ENCODE measurements around the gene TEX35.

The TEX35 gene

DNA sequence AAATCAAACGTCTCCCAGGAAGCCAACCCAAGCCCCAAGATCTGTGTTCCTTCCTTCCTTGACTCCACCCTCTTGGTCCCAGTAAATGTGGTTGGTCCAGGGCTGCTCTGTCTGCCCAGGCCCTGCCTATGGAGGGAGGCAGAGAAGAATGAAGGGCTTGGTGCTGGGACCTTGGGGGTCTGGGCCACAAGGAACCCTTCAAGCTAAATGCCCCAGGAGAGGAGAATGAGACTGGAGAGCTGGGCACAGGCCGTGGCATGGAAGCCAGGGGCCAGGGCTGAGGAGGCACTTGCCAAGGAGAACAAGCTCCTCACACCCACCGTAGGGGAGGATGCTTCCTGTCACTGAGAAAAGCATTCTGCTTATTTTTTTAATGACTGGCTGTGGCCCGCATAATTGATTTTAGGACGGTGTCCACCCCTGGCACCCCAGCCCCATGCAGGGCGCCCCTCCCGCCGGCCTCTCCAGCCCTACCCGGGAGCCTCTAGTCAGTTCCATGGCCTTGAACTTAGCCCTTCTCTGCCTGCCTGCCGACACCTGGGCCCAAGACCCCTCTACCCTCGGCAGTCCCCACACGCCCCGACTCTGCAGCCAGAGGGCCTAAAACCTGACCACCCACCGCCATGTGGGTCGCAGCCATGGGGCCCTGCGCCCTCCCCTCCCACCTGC, 17.0 kb upstream of the TEX35 start:
- ChIA-PET CTCF (interaction anchor here (0.5 kb wide), 1 partner anchor 115 kb away, joined by 4 read pairs; no protein-coding TSS in a partner anchor), POLR2A (interaction anchor here (1.4 kb wide), 1 partner anchor 25 kb away, joined by 4 read pairs; no protein-coding TSS in a partner anchor)
- no peaks in the 10 kb centered on the region for H3K36me3 ChIP-seq (ENCODE audit: control insufficient read depth in 2 of 2, insufficient read depth in 1 of 2, low read length in 2 of 2)
- no peak overlapping the region for H3K27ac ChIP-seq (ENCODE audit: extremely low read depth, low read depth, low read length)
- no peaks in the 10 kb centered on the region for H3K4me1 ChIP-seq (ENCODE audit: control insufficient read depth, insufficient read depth, low read length)
- no peak overlapping the region for H3K4me3 ChIP-seq (ENCODE audit: low read depth, low read length)
- no peaks in the 10 kb centered on the region for H3K9me3 ChIP-seq (ENCODE audit: control insufficient read depth, insufficient read depth, low read depth, low read length)
- TF ChIP-seq YY1 (tag by site-specific recombination; IDR thresholded peaks at IDR 0.05) (no peak), ZNF830 (tag by site-specific recombination; IDR thresholded peaks at IDR 0.05; ENCODE audit: low read depth) (no peak), ZNF221 (tag by site-specific recombination; IDR thresholded peaks at IDR 0.05; ENCODE audit: borderline replicate concordance) (no peak), ZNF530 (tag by site-specific recombination; IDR thresholded peaks at IDR 0.05; ENCODE audit: low read depth) (no peak)

DNA sequence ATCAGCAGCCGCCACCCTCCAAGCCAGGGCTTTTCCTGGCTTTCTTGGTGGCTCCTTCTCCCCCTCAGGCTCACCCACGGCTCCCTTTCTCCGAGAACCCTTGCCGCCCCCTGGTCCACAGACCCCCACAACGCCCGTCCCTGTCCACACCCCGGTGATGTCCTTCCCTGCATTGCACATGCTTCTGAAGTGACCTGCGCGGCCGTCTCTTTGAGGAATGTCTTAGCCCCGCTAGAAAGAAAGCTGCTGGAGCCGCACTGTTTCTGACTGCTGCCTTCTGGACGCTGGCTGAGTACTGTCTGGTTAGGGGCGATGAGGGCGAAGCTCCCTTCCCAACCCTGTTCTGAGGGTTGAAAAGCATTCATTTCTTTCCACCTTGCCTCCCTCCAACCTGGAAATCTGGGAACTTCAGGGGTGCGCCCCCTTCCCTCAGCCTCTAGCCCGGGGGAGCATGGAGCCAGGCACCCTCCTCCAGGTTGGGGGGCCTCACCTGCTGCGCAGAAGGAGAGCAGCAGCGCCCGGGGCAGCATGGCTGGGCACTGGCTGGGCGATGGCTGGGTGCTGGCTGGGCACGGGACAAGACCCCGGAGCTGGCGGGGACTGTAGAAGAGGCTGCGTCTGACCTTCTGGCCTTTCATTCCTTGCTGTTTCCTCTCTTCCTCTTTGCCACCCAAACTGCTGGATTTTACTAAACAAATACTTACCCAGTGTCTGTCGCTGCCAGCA, 16.3 kb upstream of the TEX35 start, which contains the start of gene CLEC20A:
Gene CLEC20A (minus strand): TSS at position 555 of the 726 bp plus-strand sequence. CDS start 25 bp downstream, at position 530.
- TF ChIP-seq, protein P1, sequence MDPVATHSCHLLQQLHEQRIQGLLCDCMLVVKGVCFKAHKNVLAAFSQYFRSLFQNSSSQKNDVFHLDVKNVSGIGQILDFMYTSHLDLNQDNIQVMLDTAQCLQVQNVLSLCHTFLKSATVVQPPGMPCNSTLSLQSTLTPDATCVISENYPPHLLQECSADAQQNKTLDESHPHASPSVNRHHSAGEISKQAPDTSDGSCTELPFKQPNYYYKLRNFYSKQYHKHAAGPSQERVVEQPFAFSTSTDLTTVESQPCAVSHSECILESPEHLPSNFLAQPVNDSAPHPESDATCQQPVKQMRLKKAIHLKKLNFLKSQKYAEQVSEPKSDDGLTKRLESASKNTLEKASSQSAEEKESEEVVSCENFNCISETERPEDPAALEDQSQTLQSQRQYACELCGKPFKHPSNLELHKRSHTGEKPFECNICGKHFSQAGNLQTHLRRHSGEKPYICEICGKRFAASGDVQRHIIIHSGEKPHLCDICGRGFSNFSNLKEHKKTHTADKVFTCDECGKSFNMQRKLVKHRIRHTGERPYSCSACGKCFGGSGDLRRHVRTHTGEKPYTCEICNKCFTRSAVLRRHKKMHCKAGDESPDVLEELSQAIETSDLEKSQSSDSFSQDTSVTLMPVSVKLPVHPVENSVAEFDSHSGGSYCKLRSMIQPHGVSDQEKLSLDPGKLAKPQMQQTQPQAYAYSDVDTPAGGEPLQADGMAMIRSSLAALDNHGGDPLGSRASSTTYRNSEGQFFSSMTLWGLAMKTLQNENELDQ (tag by site-specific recombination; IDR thresholded peaks at IDR 0.05; ENCODE audit: low read depth), result no peak
- TF ChIP-seq, protein P2, sequence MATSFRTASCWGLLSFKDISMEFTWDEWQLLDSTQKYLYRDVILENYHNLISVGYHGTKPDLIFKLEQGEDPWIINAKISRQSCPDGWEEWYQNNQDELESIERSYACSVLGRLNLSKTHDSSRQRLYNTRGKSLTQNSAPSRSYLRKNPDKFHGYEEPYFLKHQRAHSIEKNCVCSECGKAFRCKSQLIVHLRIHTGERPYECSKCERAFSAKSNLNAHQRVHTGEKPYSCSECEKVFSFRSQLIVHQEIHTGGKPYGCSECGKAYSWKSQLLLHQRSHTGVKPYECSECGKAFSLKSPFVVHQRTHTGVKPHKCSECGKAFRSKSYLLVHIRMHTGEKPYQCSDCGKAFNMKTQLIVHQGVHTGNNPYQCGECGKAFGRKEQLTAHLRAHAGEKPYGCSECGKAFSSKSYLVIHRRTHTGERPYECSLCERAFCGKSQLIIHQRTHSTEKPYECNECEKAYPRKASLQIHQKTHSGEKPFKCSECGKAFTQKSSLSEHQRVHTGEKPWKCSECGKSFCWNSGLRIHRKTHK (tag by site-specific recombination; IDR thresholded peaks at IDR 0.05), result no peak
- TF ChIP-seq ZNF626 (tag by site-specific recombination; IDR thresholded peaks at IDR 0.05) (no peak), IKZF3 (tag by site-specific recombination; IDR thresholded peaks at IDR 0.05) (no peak)
- TF ChIP-seq, protein P3, sequence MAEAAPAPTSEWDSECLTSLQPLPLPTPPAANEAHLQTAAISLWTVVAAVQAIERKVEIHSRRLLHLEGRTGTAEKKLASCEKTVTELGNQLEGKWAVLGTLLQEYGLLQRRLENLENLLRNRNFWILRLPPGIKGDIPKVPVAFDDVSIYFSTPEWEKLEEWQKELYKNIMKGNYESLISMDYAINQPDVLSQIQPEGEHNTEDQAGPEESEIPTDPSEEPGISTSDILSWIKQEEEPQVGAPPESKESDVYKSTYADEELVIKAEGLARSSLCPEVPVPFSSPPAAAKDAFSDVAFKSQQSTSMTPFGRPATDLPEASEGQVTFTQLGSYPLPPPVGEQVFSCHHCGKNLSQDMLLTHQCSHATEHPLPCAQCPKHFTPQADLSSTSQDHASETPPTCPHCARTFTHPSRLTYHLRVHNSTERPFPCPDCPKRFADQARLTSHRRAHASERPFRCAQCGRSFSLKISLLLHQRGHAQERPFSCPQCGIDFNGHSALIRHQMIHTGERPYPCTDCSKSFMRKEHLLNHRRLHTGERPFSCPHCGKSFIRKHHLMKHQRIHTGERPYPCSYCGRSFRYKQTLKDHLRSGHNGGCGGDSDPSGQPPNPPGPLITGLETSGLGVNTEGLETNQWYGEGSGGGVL (tag by site-specific recombination; IDR thresholded peaks at IDR 0.05), result no peak
- no peaks in the 10 kb centered on the region for H3K4me1 ChIP-seq (ENCODE audit: control insufficient read depth, insufficient read depth, low read length)
- ChIA-PET CTCF (interaction anchor here (0.5 kb wide), 1 partner anchor 114 kb away, joined by 4 read pairs; no protein-coding TSS in a partner anchor), POLR2A (no interaction called here)
- H3K9me3 ChIP-seq (ENCODE audit: control insufficient read depth, insufficient read depth, low read depth, low read length), result no peaks in the 10 kb centered on the region
- no peak within 1 kb of the TSS for H3K27ac ChIP-seq (ENCODE audit: extremely low read depth, low read depth, low read length)
- H3K4me3 ChIP-seq (ENCODE audit: low read depth, low read length), result no peak within 1 kb of the TSS
- no peaks in the 10 kb centered on the region for H3K36me3 ChIP-seq (ENCODE audit: control insufficient read depth in 2 of 2, insufficient read depth in 1 of 2, low read length in 2 of 2)

DNA sequence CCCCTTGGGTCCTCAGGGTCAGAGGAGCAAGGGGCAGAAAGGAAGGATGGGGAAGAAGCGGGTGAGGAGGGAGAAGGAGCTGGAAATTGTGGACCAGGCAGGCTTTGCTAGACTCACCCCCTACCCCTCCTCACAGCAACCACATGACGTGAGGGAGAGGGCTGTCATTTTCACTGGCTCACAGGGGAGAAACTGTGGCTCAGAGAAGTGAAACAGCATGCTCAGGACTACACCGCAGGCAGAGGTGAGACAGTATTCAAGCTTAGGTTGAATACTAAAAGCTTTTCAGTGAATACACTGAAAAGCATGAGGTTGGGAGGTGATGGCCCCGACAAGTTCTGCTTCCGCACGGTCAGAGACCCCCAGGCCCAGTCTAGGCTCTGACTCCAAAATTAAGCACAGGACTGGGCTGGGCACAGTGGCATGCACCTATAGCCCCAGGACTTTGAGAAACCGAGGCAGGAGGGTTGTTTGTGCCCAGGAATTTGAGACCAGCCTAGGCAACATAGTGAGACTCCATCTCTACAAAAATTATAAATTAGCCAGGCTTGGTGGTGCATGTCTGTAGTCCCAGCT, 14.9 kb upstream of the TEX35 start:
- H3K27ac ChIP-seq (ENCODE audit: extremely low read depth, low read depth, low read length), result no peak overlapping the region
- ChIA-PET POLR2A (interaction anchor here (0.9 kb wide), 1 partner anchor 187 kb away, joined by 3 read pairs; no protein-coding TSS in a partner anchor), CTCF (no interaction called here)
- TF ChIP-seq ZNF707 (tag by site-specific recombination; IDR thresholded peaks at IDR 0.05) (no peak), ZNF510 (tag by site-specific recombination; IDR thresholded peaks at IDR 0.05; ENCODE audit: insufficient replicate concordance) (no peak), ZNF544 (tag by site-specific recombination; IDR thresholded peaks at IDR 0.05) (no peak)
- H3K4me1 ChIP-seq (ENCODE audit: control insufficient read depth, insufficient read depth, low read length), result no peaks in the 10 kb centered on the region
- H3K36me3 ChIP-seq (ENCODE audit: control insufficient read depth in 2 of 2, insufficient read depth in 1 of 2, low read length in 2 of 2), result no peaks in the 10 kb centered on the region
- no peak overlapping the region for H3K4me3 ChIP-seq (ENCODE audit: low read depth, low read length)
- no peaks in the 10 kb centered on the region for H3K9me3 ChIP-seq (ENCODE audit: control insufficient read depth, insufficient read depth, low read depth, low read length)

All from HEK293 (cell line).